T1000 (cell line): Measurements from ENCODE around the gene CLEC11A.

Source experiments
- DNase-seq: peaks from one replicate; lab custom pipeline; 2025; ENCODE audit warnings: mixed read lengths; lab: John Stamatoyannopoulos, UW

CLEC11A gene

GRCh38 chr19:50705422-50706019, 17.6 kb upstream of the CLEC11A start:
- no peak for DNase-seq

GRCh38 chr19:50706387-50706786, 16.8 kb upstream of the CLEC11A start:
- DNase-seq, result no peak

GRCh38 chr19:50708179-50708879, 14.8 kb upstream of the CLEC11A start:
- DNase-seq, result no peak

- no peak for DNase-seq
These were observed 13.1 kb upstream of the CLEC11A start for GRCh38 chr19:50710094-50710493.

GRCh38 chr19:50710612-50711011, 12.6 kb upstream of the CLEC11A start:
- no peak for DNase-seq

- DNase-seq, result no peak
These were observed 12.0 kb upstream of the CLEC11A start for GRCh38 chr19:50711196-50711595.

GRCh38 chr19:50711805-50712204, 11.4 kb upstream of the CLEC11A start:
- DNase-seq, result no peak

GRCh38 chr19:50712833-50713232, 10.3 kb upstream of the CLEC11A start:
- DNase-seq, result no peak

- DNase-seq, result no peak
These were observed 9.5 kb upstream of the CLEC11A start for GRCh38 chr19:50713556-50714236.

- no peak for DNase-seq
These were observed 6.8 kb upstream of the CLEC11A start for GRCh38 chr19:50716178-50717025.

- no peak for DNase-seq
These were observed 6.0 kb upstream of the CLEC11A start for GRCh38 chr19:50717026-50717723.

- no peak for DNase-seq
These were observed 5.3 kb upstream of the CLEC11A start for GRCh38 chr19:50717891-50718254.

GRCh38 chr19:50718255-50719118, 4.7 kb upstream of the CLEC11A start:
- DNase-seq, result no peak

GRCh38 chr19:50719119-50719435, 4.1 kb upstream of the CLEC11A start:
- no peak for DNase-seq

GRCh38 chr19:50719566-50719965, 3.6 kb upstream of the CLEC11A start, which contains the start of gene SHANK1:
TSS of gene SHANK1 (minus strand) at chr19:50719802. CDS start at chr19:50716919, 2,883 bp downstream.
- no peak for DNase-seq

- no peak for DNase-seq
These were observed 2.8 kb upstream of the CLEC11A start for GRCh38 chr19:50720181-50720920.

- DNase-seq, result no peak
These were observed 2.2 kb upstream of the CLEC11A start for GRCh38 chr19:50720921-50721381.

- no peak for DNase-seq
These were observed 1.6 kb upstream of the CLEC11A start for GRCh38 chr19:50721441-50722137.
